GM20431 (cell line): ENCODE results near the gene TOX3.

Experiments used
- in situ Hi-C: fragments of 300-500 bp; cut with MseI, MboI; formaldehyde crosslinking; loops from one replicate; pipeline ENCODE4 v1.15.0; 2020; ENCODE audit warnings: low sequenced_read_pairs; ENCODE audit not compliant: unreplicated experiment

Gene TOX3

DNA sequence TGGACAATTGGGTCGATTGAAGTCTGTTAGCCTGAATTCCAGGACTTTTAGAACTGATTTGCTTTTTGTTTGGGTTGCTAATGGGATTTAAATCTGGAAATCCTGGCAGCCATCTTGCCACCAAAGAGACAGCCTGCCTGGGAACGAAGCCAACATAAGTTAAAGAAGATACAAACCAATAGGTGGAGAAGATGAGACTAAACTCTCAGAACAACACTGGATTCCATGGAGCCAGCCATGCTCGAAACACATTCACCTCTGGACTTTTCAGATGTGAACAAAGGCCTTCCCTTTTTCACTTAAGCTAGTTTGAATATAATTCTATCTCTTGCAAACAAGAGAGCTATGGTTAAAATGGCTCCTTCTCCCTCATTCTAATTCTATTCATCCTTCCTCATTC is 135.9 kb downstream of the TOX3 start:
- in situ Hi-C loops, result no loop called here

DNA sequence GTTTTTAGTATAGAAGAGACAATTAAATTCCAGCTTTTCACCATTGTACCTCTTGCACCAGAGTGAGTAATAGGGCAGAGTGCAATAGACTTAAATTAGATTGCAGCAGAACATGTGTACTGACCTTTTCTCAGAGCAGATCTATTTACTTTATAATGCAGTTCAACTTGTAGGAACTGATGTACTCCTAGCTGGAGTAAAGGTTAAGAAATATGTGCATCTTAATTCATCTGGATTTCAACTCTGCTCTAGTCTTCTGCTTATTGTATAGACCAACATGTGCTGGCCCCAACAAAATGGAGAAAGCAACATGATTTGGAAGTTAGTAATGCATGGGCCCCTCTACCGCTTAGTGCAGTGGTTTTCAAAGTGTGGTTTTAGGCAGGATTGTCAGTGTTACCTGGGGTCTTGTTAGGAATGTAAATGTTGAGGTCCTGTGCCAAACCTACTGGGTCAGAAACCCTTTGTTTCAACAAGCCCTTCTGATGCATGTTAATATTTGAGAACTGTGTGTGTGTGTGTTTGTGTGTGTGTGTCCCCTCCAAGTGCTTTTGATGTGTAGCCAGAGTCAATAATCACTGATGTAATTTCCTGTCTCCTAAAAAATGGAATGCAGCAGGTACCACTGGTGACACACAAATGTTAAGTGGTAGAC is 138.6 kb downstream of the TOX3 start:
- in situ Hi-C loops, result no loop called here

DNA sequence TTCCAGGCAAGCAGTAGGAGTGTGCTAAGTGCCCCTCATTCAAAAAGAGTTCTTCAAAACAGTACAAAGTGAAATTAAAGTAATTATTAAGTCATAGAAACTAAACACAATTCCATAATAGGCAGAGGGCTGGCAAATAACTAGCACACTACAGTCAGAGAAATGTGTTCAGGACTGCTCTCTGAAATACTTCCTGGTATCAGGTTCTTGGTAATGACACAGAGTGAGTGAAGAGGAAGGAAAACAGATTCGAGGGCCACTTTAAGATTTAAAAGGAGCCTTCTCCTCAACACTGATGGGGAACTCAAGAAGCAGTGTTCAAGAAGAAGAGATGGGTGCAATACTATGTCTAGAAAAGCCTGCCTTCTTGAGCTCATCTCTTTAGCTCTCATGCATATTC is 139.2 kb downstream of the TOX3 start:
- in situ Hi-C loops, result no loop called here

- in situ Hi-C loops, result no loop called here
Observed at GRCh38 chr16:52405441-52405840, 141.5 kb downstream of the TOX3 start.

- in situ Hi-C loops, result no loop called here
Observed at GRCh38 chr16:52404546-52404945, 142.4 kb downstream of the TOX3 start.

DNA sequence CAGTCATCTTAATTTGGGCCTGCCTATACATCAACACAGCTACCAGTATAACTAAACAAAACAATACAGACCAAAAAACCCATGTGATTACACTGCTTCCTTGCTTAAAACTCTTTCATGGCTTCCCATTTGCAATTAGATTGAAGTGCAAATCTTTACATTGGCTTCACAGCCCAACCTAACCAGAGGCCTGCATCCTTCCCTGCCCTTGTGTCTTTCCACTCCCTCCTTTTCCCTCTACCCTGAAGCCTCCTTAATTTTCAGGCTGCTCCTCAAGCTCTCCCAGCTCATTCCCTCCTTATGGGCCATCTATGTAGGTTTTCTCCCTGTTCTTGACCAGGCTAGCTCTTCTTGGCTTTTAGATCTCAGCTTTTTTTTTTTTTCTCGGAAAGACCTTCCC is 147.8 kb downstream of the TOX3 start:
- in situ Hi-C loops, result no loop called here

DNA sequence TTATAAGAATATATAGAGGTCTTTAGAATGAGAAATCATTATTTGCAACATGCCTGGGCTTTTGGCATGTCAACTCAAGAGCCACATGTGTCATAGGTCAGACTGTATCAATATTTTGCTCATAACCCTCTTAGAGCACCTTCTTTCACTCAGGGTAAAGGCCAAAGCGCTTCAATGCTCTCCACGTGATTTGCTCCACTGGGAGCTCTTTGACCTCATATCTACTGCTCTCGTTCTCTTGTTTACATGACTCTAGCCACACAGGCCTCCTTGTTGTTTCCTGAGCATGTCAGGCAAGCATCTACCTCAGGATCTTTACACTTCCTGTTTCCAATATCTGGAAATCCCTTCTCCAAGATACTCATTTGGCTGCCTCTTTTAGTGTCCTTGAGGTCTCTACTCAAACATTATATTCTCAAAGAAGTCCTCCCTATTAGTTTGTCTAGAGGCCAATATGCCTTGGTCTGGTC is 148.4 kb downstream of the TOX3 start:
- in situ Hi-C loops, result no loop called here

DNA sequence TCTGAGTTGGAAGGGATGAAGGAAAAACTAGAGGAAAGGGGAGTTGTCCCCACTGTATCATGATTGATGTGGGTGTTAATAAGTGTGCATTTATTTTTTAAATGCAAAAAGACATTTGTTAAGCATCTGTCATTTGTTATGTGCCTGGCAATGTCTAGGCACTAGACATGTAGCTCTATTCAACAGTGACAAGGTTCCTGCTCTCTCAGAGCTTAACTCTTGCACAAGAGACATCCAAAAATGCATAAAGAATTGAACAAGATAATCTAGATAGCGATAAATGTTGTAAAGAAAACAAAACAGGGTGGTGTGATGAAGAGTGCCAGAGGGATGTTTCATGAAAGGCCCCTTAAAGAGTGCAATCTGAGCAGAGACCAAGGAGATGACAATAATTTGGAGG is 148.9 kb downstream of the TOX3 start:
- in situ Hi-C loops, result no loop called here

- in situ Hi-C loops, result no loop called here
Observed at GRCh38 chr16:52393448-52393847, 153.5 kb downstream of the TOX3 start.

DNA sequence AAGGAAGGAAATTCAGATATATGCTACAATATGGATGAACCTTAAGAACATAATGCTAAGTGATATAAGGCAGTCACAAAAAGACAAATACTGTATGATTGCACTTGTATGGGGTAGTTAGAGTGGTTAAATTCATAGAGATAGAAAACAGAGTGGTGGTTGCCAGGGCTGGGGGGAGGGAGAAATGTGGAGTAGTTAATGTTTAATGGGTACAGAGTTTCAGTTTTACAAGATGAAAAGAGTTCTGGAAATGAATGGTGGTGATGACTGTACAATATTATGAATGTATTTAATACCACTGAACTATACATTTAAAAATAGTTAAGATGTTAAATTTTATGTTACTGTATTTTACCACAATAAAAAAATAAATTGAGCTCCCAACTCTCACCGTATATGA is 157.9 kb downstream of the TOX3 start:
- in situ Hi-C loops, result no loop called here
